AG04450 (cell line): ENCODE results near the gene NCAPD2. TPM values are rescaled to one million over a fixed set of nuclear protein-coding genes. Genes with fewer than 3 reads are reported as not detected.
"Not testable (repeated sequence)": the region's sequence is repeated elsewhere in the genome, so short reads cannot be mapped to it uniquely, and the experiment has no call there.

ENCODE experiments used
- CTCF ChIA-PET: fragments of 300-600, 350-600 bp; formaldehyde crosslinking; extraction: SDS; loops from one replicate; lab custom pipeline; 2022; ENCODE audit warnings: antibody characterized with exemption, inconsistent platforms; lab: Charles Lee
- POLR2A ChIA-PET: fragments of 350-600 bp; formaldehyde crosslinking; extraction: SDS; loops from one replicate; lab custom pipeline; 2021; ENCODE audit warnings: antibody characterized with exemption, inconsistent platforms; lab: Yijun Ruan, JAX
- DNase-seq: peaks from one replicate; pipeline ENCODE4 v3.0.0-alpha.2; 2011; ENCODE audit warnings: low read depth, low spot score
- H3K27ac ChIP-seq: one replicate; pipeline ENCODE4 v1.5.1; 2012; ENCODE audit warnings: low read depth, low read length, control low read depth
- H3K27me3 ChIP-seq: one replicate; pipeline ENCODE4 v1.6.0; 2012; ENCODE audit warnings: low read length; ENCODE audit not compliant: control insufficient read depth, insufficient read depth
- H3K4me3 ChIP-seq: 2 replicates; pipeline ENCODE4 v1.5.1; 2011; ENCODE audit warnings: mild to moderate bottlenecking, low read depth, low read length, control low read depth
- H3K9me3 ChIP-seq: 2 replicates; pipeline ENCODE4 v1.5.1; 2012; ENCODE audit warnings: low read length; ENCODE audit not compliant: control insufficient read depth, insufficient read depth
- polyA plus RNA-seq: library from polyadenylated mRNA; depleted of rRNA; stranded (reverse); fragments of >200 nt; gene quantifications from 2 replicates; pipeline ENCODE4 v1.2.3, GENCODE V29; 2011
- TF ChIP-seq, protein P1 (sequence below): IDR thresholded peaks from 2 replicates; pipeline ENCODE4 v1.5.1; 2011; ENCODE audit warnings: low read depth, low read length, control low read depth, inconsistent platforms

Gene NCAPD2
- polyA plus RNA-seq, 1 experiment = 38.4 TPM

DNA sequence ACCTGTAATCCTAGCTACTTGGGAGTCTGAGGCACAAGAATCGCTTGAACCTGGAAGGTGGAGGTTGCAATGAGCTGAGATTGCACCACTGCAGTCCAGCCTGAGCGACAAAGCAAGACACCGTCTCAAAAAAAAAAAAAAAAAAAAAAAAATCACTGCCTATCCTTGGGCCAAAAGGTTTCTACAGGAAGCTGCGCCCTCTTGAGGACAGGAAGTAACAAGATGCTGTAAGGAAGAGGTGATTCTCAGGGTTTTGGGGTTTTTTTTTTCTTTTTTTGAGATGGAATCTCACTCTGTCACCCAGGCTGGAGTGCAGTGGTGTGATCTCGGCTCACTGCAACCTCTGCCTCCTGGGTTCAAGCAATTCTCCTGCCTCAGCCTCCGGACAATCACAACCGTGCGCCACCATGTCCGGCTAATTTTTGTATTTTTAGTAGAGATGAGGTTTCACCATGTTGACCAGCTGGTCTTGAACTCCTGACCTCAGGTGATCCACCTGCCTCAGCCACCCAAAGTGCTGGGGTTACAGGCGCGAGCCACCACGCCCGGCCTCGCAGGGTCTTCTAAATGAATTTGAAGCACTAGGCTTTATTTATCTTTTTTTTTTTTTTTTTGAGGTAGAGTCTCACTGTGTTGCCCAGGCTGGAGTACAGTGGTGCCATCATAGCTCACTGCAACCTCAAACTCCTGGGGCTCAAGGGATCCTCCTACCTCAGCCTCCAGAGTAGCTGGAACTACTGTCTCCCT lies 64.3 kb downstream of the NCAPD2 start:
- TF ChIP-seq, protein P1, sequence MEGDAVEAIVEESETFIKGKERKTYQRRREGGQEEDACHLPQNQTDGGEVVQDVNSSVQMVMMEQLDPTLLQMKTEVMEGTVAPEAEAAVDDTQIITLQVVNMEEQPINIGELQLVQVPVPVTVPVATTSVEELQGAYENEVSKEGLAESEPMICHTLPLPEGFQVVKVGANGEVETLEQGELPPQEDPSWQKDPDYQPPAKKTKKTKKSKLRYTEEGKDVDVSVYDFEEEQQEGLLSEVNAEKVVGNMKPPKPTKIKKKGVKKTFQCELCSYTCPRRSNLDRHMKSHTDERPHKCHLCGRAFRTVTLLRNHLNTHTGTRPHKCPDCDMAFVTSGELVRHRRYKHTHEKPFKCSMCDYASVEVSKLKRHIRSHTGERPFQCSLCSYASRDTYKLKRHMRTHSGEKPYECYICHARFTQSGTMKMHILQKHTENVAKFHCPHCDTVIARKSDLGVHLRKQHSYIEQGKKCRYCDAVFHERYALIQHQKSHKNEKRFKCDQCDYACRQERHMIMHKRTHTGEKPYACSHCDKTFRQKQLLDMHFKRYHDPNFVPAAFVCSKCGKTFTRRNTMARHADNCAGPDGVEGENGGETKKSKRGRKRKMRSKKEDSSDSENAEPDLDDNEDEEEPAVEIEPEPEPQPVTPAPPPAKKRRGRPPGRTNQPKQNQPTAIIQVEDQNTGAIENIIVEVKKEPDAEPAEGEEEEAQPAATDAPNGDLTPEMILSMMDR = peak; percentile 63
- H3K27ac ChIP-seq = peak overlapping the region; percentile 11
- H3K4me3 ChIP-seq, H3K9me3 ChIP-seq, H3K27me3 ChIP-seq, DNase-seq: not testable (repeated sequence)
- ChIA-PET POLR2A (interaction anchor here (0.6 to 1.3 kb wide), 8 partner anchors 10 to 65 kb away, joined by 3 to 7 read pairs (median 4); partner anchors contain the start of genes GAPDH and NOP2), CTCF (interaction anchor here (0.5 to 2.3 kb wide), 23 partner anchors 8 to 570 kb away, joined by 3 to 23 read pairs (median 4); partner anchors contain the start of genes CD4, GPR162 and NOP2)

DNA sequence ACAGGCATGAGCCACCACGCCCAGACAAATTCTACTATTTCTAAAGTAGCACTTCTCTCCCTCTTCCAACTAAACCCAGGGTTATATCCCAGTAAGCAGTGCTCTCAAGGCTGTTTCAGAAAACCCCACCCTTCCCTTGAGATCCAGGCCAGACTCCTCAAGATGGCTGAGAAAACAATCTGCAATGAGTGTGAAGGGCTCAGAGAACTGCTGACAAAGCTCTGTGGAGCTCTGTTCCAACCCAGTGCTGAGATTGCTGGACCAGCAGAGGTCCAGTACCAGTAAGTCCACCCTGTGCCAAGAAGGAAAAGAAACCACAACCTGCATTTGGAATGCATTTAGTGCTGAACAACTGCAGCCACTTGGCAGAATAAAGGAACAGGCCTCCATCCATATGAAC lies 65.6 kb downstream of the NCAPD2 start:
- Histone ChIP-seq H3K27ac (no peak overlapping the region), H3K4me3 (no peak overlapping the region), H3K9me3 (no peaks in the 10 kb centered on the region), H3K27me3 (no peaks in the 10 kb centered on the region)
- DNase-seq = no peak
- ChIA-PET CTCF (no interaction called here), POLR2A (no interaction called here)
- TF ChIP-seq, protein P1 = no peak

DNA sequence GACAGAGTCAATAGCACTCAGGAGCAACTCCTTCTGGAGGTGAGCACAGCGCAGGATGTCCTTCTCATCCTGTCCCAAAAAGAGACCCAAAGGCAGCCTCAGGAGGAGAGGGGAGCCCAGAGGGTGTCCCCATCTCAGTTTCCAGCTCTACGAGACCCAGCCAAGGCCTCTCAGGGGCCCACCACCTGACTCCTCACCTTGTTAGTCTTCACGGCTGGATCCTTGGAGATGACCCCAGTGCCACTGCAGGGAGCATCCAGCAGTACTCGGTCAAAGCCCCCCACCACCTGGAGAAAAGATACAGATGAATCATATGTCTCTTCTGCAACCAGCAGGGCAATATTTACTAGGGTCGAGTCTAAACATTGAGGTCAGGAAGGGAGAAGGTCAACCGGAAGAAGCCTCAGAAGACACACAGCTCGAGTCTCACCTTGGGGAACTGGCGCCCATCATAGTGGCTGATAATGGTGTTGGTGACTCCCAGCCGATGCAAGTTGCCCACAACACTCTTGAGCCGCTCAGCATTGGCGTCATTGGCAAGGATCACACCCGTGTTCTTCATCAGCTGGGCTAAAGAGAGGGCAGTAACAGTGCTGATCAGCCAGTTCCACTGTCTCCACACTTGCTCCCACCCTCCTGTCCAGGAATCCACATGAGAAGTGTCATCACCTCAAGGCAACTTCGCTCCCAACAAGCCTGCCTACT lies 66.8 kb downstream of the NCAPD2 start:
- POLR2A ChIA-PET = no interaction called here
- TF ChIP-seq, protein P1 = no peak
- no peaks in the 10 kb centered on the region for H3K27me3 ChIP-seq
- no peak overlapping the region for H3K4me3 ChIP-seq
- CTCF ChIA-PET = interaction anchor here (1.0 kb wide), 1 partner anchor 9 kb away, joined by 3 read pairs; no protein-coding TSS in a partner anchor
- H3K9me3 ChIP-seq = no peaks in the 10 kb centered on the region
- no peak overlapping the region for H3K27ac ChIP-seq
- DNase-seq = no peak

DNA sequence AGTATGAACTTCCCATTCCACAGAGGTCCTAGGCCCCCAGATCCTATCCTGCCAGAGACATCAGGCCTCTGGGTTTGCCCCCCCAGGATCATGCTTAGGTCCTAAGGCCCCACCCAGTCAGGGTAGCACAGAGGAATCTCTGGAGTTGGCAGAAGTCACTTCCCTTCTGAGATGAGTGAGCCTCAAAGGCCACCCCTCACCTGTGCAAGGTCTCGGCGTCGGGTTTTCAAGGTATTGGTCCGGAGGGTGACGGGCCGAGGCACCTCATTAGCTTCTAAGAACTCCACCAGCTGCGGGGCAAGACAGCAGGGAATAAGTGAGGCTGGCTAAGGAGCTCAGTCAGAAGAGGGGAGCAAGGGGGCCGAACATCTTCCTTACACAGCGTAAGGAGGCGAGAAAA lies 69.0 kb downstream of the NCAPD2 start:
- ChIA-PET CTCF (interaction anchor here (0.6 to 2.8 kb wide), 8 partner anchors 9 to 223 kb away, joined by 3 to 16 read pairs (median 4); no protein-coding TSS in a partner anchor), POLR2A (no interaction called here)
- no peaks in the 10 kb centered on the region; the same call in 1 of the 2 replicates for H3K9me3 ChIP-seq
- no peak overlapping the region for H3K4me3 ChIP-seq
- H3K27me3 ChIP-seq = no peaks in the 10 kb centered on the region
- TF ChIP-seq, protein P1 = no peak
- no peak for DNase-seq
- no peak overlapping the region for H3K27ac ChIP-seq
